HepG2 (cell line): ENCODE results near the gene RNF222. TPM values are rescaled to one million over a fixed set of nuclear protein-coding genes. Genes with fewer than 3 reads are reported as not detected.

Experiments
- ELF1 ChIP-seq: sonication (generic); formaldehyde crosslinking; IDR thresholded peaks from 2 replicates; pipeline ENCODE4 v1.4.0; 2020; ENCODE audit warnings: missing genetic modification reagents
- FIP1L1 ChIP-seq: fragments of 200-400 bp; formaldehyde crosslinking; IDR thresholded peaks from 2 replicates; pipeline ENCODE4 v1.6.1; 2018; ENCODE audit warnings: low read depth, mild to moderate bottlenecking, low read length, moderate library complexity, borderline replicate concordance; ENCODE audit not compliant: insufficient read depth
- FOXA1 ChIP-seq, 2 experiments: fragments of 450-650 bp in 1 of 2; sonication (generic) in 1 of 2; formaldehyde crosslinking in 1 of 2; IDR thresholded peaks; 2 replicates each; pipeline versions ENCODE4 v1.4.0 to v1.6.1; 2016 to 2020; ENCODE audit warnings: missing genetic modification reagents in 1 of 2
- GABPB1 ChIP-seq: IDR thresholded peaks from 2 replicates; pipeline ENCODE4 v1.6.1; 2016; ENCODE audit warnings: mild to moderate bottlenecking, missing genetic modification reagents, moderate library complexity, missing compliant biosample characterization
- GLI4 ChIP-seq: sonication (generic); formaldehyde crosslinking; IDR thresholded peaks from 2 replicates; pipeline ENCODE4 v1.5.1; 2020; ENCODE audit warnings: missing genetic modification reagents, mild to moderate bottlenecking, moderate library complexity, borderline replicate concordance
- HMGXB3 ChIP-seq: sonication (generic); formaldehyde crosslinking; IDR thresholded peaks from 2 replicates; pipeline ENCODE4 v1.4.0; 2020; ENCODE audit warnings: missing genetic modification reagents, borderline replicate concordance
- HNF4G ChIP-seq, 2 experiments: sonication (generic) in 1 of 2; formaldehyde crosslinking in 1 of 2; IDR thresholded peaks; 2 replicates each; pipeline versions ENCODE4 v1.4.0 to v1.6.1; 2011 to 2020; ENCODE audit warnings: borderline replicate concordance in 2 of 2, low read depth in 2 of 2, mild to moderate bottlenecking in 2 of 2, low read length in 1 of 2, missing genetic modification reagents in 1 of 2, moderate library complexity in 1 of 2
- HOXD1 ChIP-seq: sonication (generic); formaldehyde crosslinking; IDR thresholded peaks from 2 replicates; pipeline ENCODE4 v1.5.0; 2020; ENCODE audit warnings: missing genetic modification reagents
- MTA3 ChIP-seq: sonication (generic); formaldehyde crosslinking; IDR thresholded peaks from 2 replicates; pipeline ENCODE4 v1.4.0; 2020; ENCODE audit warnings: missing genetic modification reagents
- NONO ChIP-seq, 2 experiments: fragments of 450-650 bp in 1 of 2; sonication (generic) in 1 of 2; formaldehyde crosslinking in 1 of 2; IDR thresholded peaks in 1 of 2; conservative IDR thresholded peaks in 1 of 2; 2 replicates each; pipeline versions ENCODE4 v1.6.1 to v1.8.0; 2017 to 2022; ENCODE audit warnings: mild to moderate bottlenecking in 1 of 2, missing genetic modification reagents in 1 of 2, moderate library complexity in 1 of 2
- PCBP1 ChIP-seq: fragments of 200-400 bp; formaldehyde crosslinking; IDR thresholded peaks from 2 replicates; pipeline ENCODE4 v1.6.1; 2017; ENCODE audit warnings: mild to moderate bottlenecking, low read depth, low read length, borderline replicate concordance
- RBAK ChIP-seq: sonication (generic); formaldehyde crosslinking; IDR thresholded peaks from 2 replicates; pipeline ENCODE4 v1.5.1; 2020; ENCODE audit warnings: mild to moderate bottlenecking, missing genetic modification reagents
- RFX3 ChIP-seq: IDR thresholded peaks from 2 replicates; pipeline ENCODE4 v1.6.1; 2016; ENCODE audit warnings: missing biosample characterization, missing genetic modification reagents
- SOX13 ChIP-seq, 3 experiments: fragments of 450-650 bp in 1 of 3; sonication (generic) in 1 of 3; formaldehyde crosslinking in 1 of 3; IDR thresholded peaks in 2 of 3; conservative IDR thresholded peaks in 1 of 3; 2 replicates each; pipeline versions ENCODE4 v1.5.0 to v1.6.1; 2016 to 2020; ENCODE audit warnings: antibody characterized with exemption in 1 of 3, mild to moderate bottlenecking in 1 of 3, missing compliant biosample characterization in 1 of 3, missing genetic modification reagents in 1 of 3, moderate library complexity in 1 of 3
- ZNF317 ChIP-seq: sonication (generic); formaldehyde crosslinking; IDR thresholded peaks from 2 replicates; pipeline ENCODE4 v1.5.0; 2020; ENCODE audit warnings: mild to moderate bottlenecking, missing genetic modification reagents
- ZNF468 ChIP-seq: sonication (generic); formaldehyde crosslinking; IDR thresholded peaks from 2 replicates; pipeline ENCODE4 v1.8.0; 2022; ENCODE audit warnings: mild to moderate bottlenecking, moderate library complexity, missing genetic modification reagents
- ZNF530 ChIP-seq: sonication (generic); formaldehyde crosslinking; IDR thresholded peaks from 2 replicates; pipeline ENCODE4 v1.5.0; 2020; ENCODE audit warnings: low read depth, mild to moderate bottlenecking, missing genetic modification reagents
- ZNF740 ChIP-seq: sonication (generic); formaldehyde crosslinking; IDR thresholded peaks from 2 replicates; pipeline ENCODE4 v1.4.0; 2020; ENCODE audit warnings: missing genetic modification reagents
- ZNF800 ChIP-seq: sonication (generic); formaldehyde crosslinking; IDR thresholded peaks from 2 replicates; pipeline ENCODE4 v1.4.0; 2020; ENCODE audit warnings: missing genetic modification reagents
- polyA plus RNA-seq, 8 experiments: library from polyadenylated mRNA; depleted of rRNA in 3 of 8; stranded (reverse) in 7 of 8; unstranded in 1 of 8; fragments of >200 nt; fragmentation: Illumina TruSeq in 4 of 8; extraction: Trizol in 4 of 8; gene quantifications; 2 replicates each; pipeline versions ENCODE4 v1.2.1 to v1.2.3, GENCODE V29; 2011 to 2016; ENCODE audit warnings: low read depth in 4 of 8, missing spikeins in 1 of 8, mixed read lengths in 1 of 8; ENCODE audit not compliant: insufficient read depth in 1 of 8
- total RNA-seq, 5 experiments: library from RNA; depleted of rRNA; stranded (reverse); fragments of >200 nt; fragmentation: Illumina TruSeq; extraction: Trizol; gene quantifications; 2 replicates each; pipeline ENCODE4 v1.2.3, GENCODE V29; 2016; ENCODE audit warnings: low read depth in 1 of 5
- TF ChIP-seq, protein P1 (sequence below): IDR thresholded peaks from 2 replicates; pipeline ENCODE4 v1.6.1; 2016; ENCODE audit warnings: mild to moderate bottlenecking, missing biosample characterization, missing genetic modification reagents
- TF ChIP-seq, protein P2 (sequence below): sonication (generic); formaldehyde crosslinking; IDR thresholded peaks from 2 replicates; pipeline ENCODE4 v1.5.0; 2020; ENCODE audit warnings: missing genetic modification reagents

RNF222 gene
- total and polyA plus RNA-seq, 2 of the 13 experiments (the other 11 are each of a cell fraction or from before 2014, with no cell fraction given) = not detected

DNA sequence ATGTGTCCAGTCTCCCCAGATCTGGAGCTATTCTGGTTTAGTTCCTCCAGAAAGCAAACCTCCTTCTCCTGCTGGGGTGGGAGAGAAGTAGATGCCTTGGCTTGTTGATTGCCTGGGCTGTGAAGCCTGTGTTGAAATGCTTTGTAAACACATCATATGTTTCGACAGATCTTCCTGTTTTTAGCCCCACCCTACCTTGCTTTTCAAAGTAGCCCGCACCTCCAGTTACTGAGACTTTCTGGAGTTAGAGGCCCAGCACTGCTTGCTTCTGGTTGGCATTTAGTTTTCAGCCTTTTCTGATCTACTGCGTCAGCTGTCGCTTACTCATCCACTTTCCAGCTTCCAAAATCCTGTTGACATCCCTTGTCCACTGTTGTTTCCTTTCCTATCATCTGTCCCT, 20.2 kb upstream of the RNF222 start (continued):
- TF ChIP-seq NONO (IDR thresholded peaks at IDR 0.05) (no peak), NONO (CRISPR knock-in tag; conservative IDR thresholded peaks at IDR 0.05) (no peak), ZNF800 (CRISPR knock-in tag) (no peak), GABPB1 (peak; percentile 39; the same call in 1 of the 2 replicates), ELF1 (CRISPR knock-in tag) (no peak), HMGXB3 (peak; percentile 53; the same call in 1 of the 2 replicates), GLI4 (CRISPR knock-in tag) (no peak), MTA3 (CRISPR knock-in tag) (no peak), ZNF740 (no peak), RFX3 (CRISPR knock-in tag) (no peak), ZNF468 (CRISPR knock-in tag) (no peak), ZNF530 (CRISPR knock-in tag) (no peak), HNF4G (IDR thresholded peaks at IDR 0.05; ENCODE audit: borderline replicate concordance, low read depth, low read length) (no peak), HNF4G (CRISPR knock-in tag; IDR thresholded peaks at IDR 0.05; ENCODE audit: borderline replicate concordance, low read depth) (no peak), PCBP1 (no peak), RBAK (no peak), SOX13 (IDR thresholded peaks at IDR 0.05) (no peak), SOX13 (CRISPR knock-in tag; conservative IDR thresholded peaks at IDR 0.05 in 1 of 2, IDR thresholded peaks at IDR 0.05 in 1 of 2) (0 out of 4 replicates have a peak, but pooled peaks of 1 of the 2 experiments have one; percentile 36), HOXD1 (no peak), ZNF317 (CRISPR knock-in tag) (no peak), FOXA1 (IDR thresholded peaks at IDR 0.05) (no peak), FOXA1 (CRISPR knock-in tag; IDR thresholded peaks at IDR 0.05) (peak; percentile 86), FIP1L1 (no peak)
- TF ChIP-seq, protein P1, sequence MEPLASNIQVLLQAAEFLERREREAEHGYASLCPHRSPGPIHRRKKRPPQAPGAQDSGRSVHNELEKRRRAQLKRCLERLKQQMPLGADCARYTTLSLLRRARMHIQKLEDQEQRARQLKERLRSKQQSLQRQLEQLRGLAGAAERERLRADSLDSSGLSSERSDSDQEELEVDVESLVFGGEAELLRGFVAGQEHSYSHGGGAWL (CRISPR knock-in tag) = no peak
- TF ChIP-seq, protein P2, sequence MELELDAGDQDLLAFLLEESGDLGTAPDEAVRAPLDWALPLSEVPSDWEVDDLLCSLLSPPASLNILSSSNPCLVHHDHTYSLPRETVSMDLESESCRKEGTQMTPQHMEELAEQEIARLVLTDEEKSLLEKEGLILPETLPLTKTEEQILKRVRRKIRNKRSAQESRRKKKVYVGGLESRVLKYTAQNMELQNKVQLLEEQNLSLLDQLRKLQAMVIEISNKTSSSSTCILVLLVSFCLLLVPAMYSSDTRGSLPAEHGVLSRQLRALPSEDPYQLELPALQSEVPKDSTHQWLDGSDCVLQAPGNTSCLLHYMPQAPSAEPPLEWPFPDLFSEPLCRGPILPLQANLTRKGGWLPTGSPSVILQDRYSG (CRISPR knock-in tag) = no peak
